HFFc6 (cell line): ENCODE results near the gene C1orf210. TPM values are rescaled to one million over a fixed set of nuclear protein-coding genes. Genes with fewer than 3 reads are reported as not detected.
A peak's percentile ranks its signal among the peaks of the same experiment; 100 is the strongest.

Source experiments
- DNase-seq: peaks from one replicate; pipeline ENCODE4 v3.0.0-alpha.2; 2018
- H3K27ac Mint-ChIP-seq: 2 replicates; pipeline ENCODE4 v1.8.0; 2020; ENCODE audit warnings: mild to moderate bottlenecking, mixed read lengths
- H3K27me3 Mint-ChIP-seq: 2 replicates; pipeline ENCODE4 v1.8.0; 2021; ENCODE audit warnings: mild to moderate bottlenecking, moderate library complexity, mixed read lengths; ENCODE audit not compliant: insufficient read depth
- H3K36me3 Mint-ChIP-seq: 2 replicates; pipeline ENCODE4 v1.8.0; 2021; ENCODE audit warnings: low read depth, mixed read lengths
- H3K4me1 Mint-ChIP-seq: 2 replicates; pipeline ENCODE4 v1.8.0; 2020; ENCODE audit warnings: low read depth, mixed read lengths
- H3K4me3 Mint-ChIP-seq: 2 replicates; pipeline ENCODE4 v1.8.0; 2020; ENCODE audit warnings: mild to moderate bottlenecking, moderate library complexity, mixed read lengths
- H3K9me3 Mint-ChIP-seq: 2 replicates; pipeline ENCODE4 v1.8.0; 2020; ENCODE audit warnings: mild to moderate bottlenecking, mixed read lengths
- CTCF ChIP-seq: fragments of 200-600 bp; sonication (generic); IDR thresholded peaks from 2 replicates; pipeline ENCODE4 v1.5.0; 2021; ENCODE audit warnings: antibody characterized with exemption, mild to moderate bottlenecking
- total RNA-seq, 6 experiments: library from RNA; stranded (reverse); fragmentation: NEBNext Ultra II Directional; extraction: Animal tissue kit (Norgen Biotek cat#: 25700); gene quantifications; 2 replicates in 1 of 6; 3 replicates in 5 of 6; pipeline ENCODE4 v1.2.3, GENCODE V29; 2021

C1orf210 gene
- total RNA-seq, 6 experiments from 2014 or later, result not detected

- Mint-ChIP-seq H3K9me3 (no peaks in the 10 kb centered on the region), H3K27ac (no peak overlapping the region), H3K36me3 (no peaks in the 10 kb centered on the region), H3K27me3 (peaks cover 13% of the 10 kb centered on the region), H3K4me3 (no peak overlapping the region), H3K4me1 (peaks cover 14% of the 10 kb centered on the region)
- TF ChIP-seq CTCF, result no peak
- DNase-seq, result no peak
Measured at GRCh38 chr1:43311521-43311920, 26.1 kb upstream of the C1orf210 start.

DNA sequence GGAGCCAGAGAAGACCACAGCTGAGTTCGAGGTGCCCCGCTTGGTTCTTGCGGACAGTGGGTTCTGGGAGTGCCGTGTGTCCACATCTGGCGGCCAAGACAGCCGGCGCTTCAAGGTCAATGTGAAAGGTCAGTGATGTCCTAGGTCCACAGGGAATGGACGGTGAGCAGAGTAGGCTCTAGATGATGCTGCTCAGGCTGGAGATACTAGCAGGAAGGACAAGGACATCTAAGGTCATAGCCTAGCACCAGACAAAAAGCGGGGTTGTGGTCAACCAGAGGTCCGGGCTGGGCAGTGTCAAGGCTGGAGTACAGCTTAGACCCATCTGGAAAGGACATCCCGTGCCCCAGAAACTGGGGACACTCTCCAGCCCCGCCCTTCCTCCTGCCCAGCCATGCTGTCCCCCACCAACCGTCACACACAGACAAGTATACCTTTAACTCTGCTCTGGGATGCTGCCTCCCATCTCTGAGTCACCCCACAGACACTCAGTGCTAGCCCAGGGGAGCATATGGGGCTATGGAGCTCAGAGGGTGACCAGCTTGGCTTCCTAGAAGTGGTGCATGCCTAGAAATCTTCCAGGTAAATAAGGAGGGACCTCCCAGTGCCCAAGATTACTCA is 24.1 kb upstream of the C1orf210 start:
- peak; percentile 15 for DNase-seq
- no peak overlapping the region for H3K27ac Mint-ChIP-seq
- H3K9me3 Mint-ChIP-seq, result no peaks in the 10 kb centered on the region
- no peak overlapping the region for H3K4me3 Mint-ChIP-seq
- no peaks in the 10 kb centered on the region for H3K36me3 Mint-ChIP-seq
- TF ChIP-seq CTCF, result no peak
- H3K27me3 Mint-ChIP-seq, result peaks cover 24% of the 10 kb centered on the region
- H3K4me1 Mint-ChIP-seq, result peaks cover 10% of the 10 kb centered on the region; the same call in 1 of the 2 replicates

DNA sequence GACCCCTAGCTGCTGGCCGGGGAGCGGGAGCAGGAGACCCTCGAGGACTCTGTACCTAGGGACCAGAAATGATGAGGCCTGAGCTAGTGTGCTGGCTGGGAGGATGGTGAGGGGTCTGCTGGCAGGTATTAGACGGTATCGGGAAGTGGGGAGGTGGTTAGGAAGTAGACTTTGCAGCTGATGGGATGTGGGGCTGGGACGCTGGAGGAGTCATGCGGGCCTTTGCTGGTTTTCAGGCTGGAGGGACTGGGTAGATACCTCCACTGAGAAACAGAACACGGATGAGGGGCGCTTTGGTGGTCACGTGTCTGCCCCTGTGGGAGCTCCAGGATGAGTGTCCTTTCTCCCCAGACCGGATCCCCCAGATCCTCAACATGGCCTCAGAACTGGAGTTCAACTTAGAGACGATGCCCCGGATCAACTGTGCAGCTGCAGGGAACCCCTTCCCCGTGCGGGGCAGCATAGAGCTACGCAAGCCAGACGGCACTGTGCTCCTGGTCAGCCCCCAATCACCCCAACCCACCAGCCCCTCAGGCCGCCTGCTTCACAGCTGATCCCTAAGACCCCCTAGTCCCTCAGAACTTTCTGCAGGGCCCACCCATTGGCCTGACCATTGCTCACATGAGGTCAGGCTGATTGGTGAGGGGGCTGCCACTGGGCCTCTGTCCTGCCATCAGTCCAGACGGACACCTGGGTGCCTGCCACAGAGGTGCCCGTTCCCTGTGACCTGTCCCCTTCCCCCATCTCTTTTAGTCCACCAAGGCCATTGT is 23.4 kb upstream of the C1orf210 start:
- H3K4me3 Mint-ChIP-seq, result no peak overlapping the region
- no peak for DNase-seq
- no peaks in the 10 kb centered on the region for H3K9me3 Mint-ChIP-seq
- H3K4me1 Mint-ChIP-seq, result peaks cover 10% of the 10 kb centered on the region; the same call in 1 of the 2 replicates
- no peaks in the 10 kb centered on the region for H3K36me3 Mint-ChIP-seq
- no peak for TF ChIP-seq CTCF
- H3K27me3 Mint-ChIP-seq, result peaks cover 30% of the 10 kb centered on the region
- H3K27ac Mint-ChIP-seq, result no peak overlapping the region

DNA sequence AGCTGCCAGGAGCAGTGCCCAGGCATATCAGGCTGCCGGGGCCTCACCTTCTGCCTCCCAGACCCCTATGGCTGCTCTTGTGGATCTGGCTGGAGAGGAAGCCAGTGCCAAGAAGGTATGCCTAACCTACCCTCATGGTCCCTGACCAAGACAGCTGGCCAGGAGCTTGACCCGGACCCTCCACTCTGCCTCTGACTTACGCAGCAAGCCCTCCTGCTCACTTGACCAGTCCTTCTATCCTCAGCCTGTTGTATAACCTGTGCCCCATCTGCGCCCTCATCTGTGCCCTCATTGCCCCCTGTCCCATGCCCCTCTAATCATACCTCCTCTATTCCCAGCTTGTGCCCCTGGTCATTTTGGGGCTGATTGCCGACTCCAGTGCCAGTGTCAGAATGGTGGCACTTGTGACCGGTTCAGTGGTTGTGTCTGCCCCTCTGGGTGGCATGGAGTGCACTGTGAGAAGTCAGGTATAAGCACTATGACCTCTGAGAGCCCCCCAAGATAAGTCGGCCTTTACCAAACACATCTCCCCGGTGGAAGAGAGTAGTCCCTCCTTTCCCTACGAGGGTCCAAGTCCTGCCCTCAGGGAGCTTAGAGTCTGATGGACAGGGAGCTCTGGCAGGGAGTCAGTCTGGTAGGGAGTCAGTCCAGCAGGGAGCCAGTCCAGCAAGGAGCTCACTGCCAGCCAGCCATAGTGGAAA is 22.2 kb upstream of the C1orf210 start:
- Mint-ChIP-seq H3K9me3 (no peaks in the 10 kb centered on the region), H3K27me3 (peaks cover 36% of the 10 kb centered on the region), H3K4me1 (peaks cover 17% of the 10 kb centered on the region), H3K36me3 (no peaks in the 10 kb centered on the region), H3K27ac (no peak overlapping the region), H3K4me3 (no peak overlapping the region)
- no peak for TF ChIP-seq CTCF
- no peak for DNase-seq

GRCh38 chr1:43306688-43307457 is 21.5 kb upstream of the C1orf210 start:
- no peak for TF ChIP-seq CTCF
- peaks cover 37% of the 10 kb centered on the region for H3K27me3 Mint-ChIP-seq
- H3K27ac Mint-ChIP-seq, result no peak overlapping the region
- H3K36me3 Mint-ChIP-seq, result no peaks in the 10 kb centered on the region
- no peak for DNase-seq
- no peak overlapping the region for H3K4me3 Mint-ChIP-seq
- no peaks in the 10 kb centered on the region for H3K9me3 Mint-ChIP-seq
- H3K4me1 Mint-ChIP-seq, result peaks cover 17% of the 10 kb centered on the region
